ENCODE measurements around the gene PPTC7. TPM values are rescaled to one million over a fixed set of nuclear protein-coding genes. Genes with fewer than 3 reads are reported as not detected.
"Not testable (repeated sequence)": the region's sequence is repeated elsewhere in the genome, so short reads cannot be mapped to it uniquely, and the experiment has no call there.

Gene PPTC7
- total RNA-seq, 1 donor from 2014 or later = 6.9 TPM

- peak; percentile 5 for TF ChIP-seq CTCF (conservative IDR thresholded peaks at IDR 0.05; ENCODE audit: low read depth, low read length)
- H3K4me3 ChIP-seq (ENCODE audit: low read depth, low read length) = peak within 1 kb of the TSS; percentile 97
- no peak for DNase-seq (ENCODE audit: low read depth)
Observed at GRCh38 chr12:110613771-110614684, 30.9 kb upstream of the PPTC7 start, which contains the start of gene TCTN1. Gene TCTN1 (plus strand): TSS chr12:110614129. CDS start chr12:110614183, 54 bp downstream.

DNA sequence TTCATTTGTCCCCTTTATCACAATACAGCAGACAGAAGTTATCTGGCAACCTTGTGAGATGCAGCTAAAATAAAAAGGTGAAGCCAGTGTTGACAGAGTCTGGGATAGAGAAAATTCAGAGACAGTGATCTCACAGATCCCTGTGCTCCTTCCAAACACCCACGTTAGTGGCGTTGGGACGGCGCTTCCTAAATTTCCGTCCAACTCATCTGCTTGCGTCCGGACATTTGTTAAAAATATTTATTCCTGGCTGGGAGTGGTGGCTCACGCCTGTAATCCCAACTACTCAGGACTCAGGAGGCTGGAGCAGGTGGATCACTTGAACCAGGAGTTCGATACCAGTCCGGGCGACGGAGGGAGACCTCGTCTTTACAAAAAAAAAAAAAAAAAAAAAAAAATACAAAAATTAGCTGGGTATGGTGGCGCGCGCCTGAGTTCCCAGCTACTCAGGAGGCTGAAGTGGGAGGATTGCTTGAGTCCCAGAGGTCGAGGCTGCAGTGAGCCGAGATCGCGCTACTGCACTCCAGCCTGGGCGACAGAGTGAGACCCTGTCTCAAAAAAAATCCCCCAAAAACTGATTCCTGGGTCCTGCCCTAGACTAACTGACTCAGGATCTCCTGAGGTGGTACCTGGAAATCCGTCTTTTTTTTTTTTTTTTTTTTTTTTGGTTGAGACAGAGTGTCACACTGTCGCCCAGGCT lies 30.1 kb upstream of the PPTC7 start:
- H3K4me3 ChIP-seq (ENCODE audit: low read depth, low read length) = peak overlapping the region; percentile 97
- DNase-seq (ENCODE audit: low read depth) = no peak
- TF ChIP-seq CTCF (conservative IDR thresholded peaks at IDR 0.05; ENCODE audit: low read depth, low read length) = no peak

GRCh38 chr12:110606253-110606611 lies 23.1 kb upstream of the PPTC7 start:
- no peak for TF ChIP-seq CTCF (conservative IDR thresholded peaks at IDR 0.05; ENCODE audit: low read depth, low read length)
- H3K4me3 ChIP-seq (ENCODE audit: low read depth, low read length) = no peak overlapping the region
- DNase-seq (ENCODE audit: low read depth) = no peak

DNA sequence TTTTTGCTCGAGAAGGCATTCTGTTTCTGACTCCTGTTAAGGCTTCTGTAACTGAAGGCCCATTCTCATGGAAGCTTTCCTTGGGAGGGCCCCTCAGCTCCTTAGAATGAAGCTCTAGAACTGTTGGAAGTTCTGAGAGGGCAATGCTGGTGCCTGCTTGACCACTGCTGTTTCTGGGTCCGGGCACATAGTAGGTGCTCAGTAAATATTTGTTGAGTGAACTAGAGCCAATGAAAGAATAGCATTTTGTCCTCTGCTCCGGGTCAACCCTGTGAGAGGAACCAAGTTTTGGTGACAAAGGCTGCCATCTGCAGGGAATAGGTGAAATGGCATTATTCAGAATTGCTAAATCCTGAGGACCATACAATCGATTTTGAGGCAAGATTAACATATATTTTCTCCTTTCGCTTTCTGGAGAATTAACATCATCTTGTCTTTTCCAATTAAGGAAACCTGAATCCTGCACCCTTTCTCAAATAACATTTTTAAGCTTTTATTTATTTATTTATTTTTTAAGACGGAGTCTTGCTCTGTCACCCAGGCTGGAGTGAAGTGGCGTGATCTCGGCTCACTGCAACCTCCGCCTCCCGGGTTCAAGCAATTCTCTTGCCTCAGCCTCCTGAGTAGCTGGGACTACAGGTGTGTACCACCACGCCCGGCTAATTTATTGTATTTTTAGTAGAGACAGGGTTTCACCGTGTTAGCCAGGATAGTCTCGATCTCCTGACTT lies 19.1 kb upstream of the PPTC7 start:
- not testable (repeated sequence) for DNase-seq (ENCODE audit: low read depth); H3K4me3 ChIP-seq (ENCODE audit: low read depth, low read length)
- TF ChIP-seq CTCF (conservative IDR thresholded peaks at IDR 0.05; ENCODE audit: low read depth, low read length) = peak; percentile 74

- TF ChIP-seq CTCF (conservative IDR thresholded peaks at IDR 0.05; ENCODE audit: low read depth, low read length) = peak; percentile 55
- no peak for DNase-seq (ENCODE audit: low read depth)
- H3K4me3 ChIP-seq (ENCODE audit: low read depth, low read length) = no peak overlapping the region
Observed at GRCh38 chr12:110600254-110600653, 17.1 kb upstream of the PPTC7 start.

GRCh38 chr12:110599334-110599733 lies 16.2 kb upstream of the PPTC7 start:
- H3K4me3 ChIP-seq (ENCODE audit: low read depth, low read length) = no peak overlapping the region
- TF ChIP-seq CTCF (conservative IDR thresholded peaks at IDR 0.05; ENCODE audit: low read depth, low read length) = no peak
- DNase-seq (ENCODE audit: low read depth) = no peak
